Subcutaneous adipose tissue (tissue), 4 donors: ENCODE measurements around the gene NLRP5. TPM values are rescaled to one million over a fixed set of nuclear protein-coding genes. Genes with fewer than 3 reads are reported as not detected.

Experiments used
- CTCF ChIP-seq: fragments of 450-650 bp; IDR thresholded peaks from one replicate; pipeline ENCODE4 v1.5.1; 2016; ENCODE audit warnings: low read depth, mild to moderate bottlenecking, control low read depth, antibody characterized with exemption, moderate library complexity
- total RNA-seq, 4 donors: library from RNA; depleted of rRNA; stranded (reverse); fragments of >200 nt; gene quantifications; one replicate each; pipeline ENCODE4 v1.1.0, GENCODE V29; 2016

NLRP5 gene
- total RNA-seq, 4 donors from 2014 or later, result not detected

GRCh38 chr19:56103027-56103614 lies 116.5 kb downstream of the NLRP5 start:
- no peak for TF ChIP-seq CTCF

DNA sequence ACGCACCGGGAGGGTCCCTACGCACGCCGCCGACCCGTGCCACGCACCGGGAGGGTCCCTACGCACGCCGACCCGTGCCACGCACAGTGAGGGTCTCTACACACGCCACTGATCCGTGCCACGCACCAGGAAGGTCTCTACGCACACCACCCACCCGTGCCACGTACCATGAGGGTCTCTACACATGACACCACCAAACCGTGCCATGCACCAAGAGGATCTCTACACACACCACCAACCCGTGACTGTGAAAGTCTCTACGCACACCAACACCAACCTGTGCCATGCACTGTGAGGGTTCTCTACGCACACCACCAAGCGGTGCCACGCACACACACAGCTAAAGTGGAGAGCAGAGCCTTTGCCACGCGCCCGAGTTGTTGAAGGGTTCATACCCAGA lies 117.8 kb downstream of the NLRP5 start:
- no peak for TF ChIP-seq CTCF

- no peak for TF ChIP-seq CTCF
Measured at GRCh38 chr19:56105090-56105701, 118.6 kb downstream of the NLRP5 start.

DNA sequence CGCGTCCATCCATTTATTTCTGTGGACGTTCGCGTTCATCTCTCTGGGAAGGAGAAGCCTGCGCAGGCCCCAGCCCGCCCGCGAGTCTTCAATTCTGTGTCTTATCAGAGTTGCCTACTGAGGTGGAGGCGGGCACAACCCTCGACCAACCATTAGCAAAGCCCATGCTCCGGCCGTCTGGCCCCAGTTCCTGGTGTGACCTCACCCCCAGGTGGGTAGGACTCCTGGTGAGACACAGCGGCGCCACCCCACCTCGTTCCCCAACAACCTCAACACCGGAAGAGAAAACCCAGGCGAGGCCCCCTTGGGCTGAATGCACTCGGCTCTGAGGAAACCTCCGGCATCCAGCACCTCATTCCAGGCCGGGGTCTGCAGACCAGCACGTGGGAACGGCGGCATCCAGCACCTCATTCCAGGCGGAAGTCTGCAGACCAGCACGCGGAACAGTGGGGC lies 119.8 kb downstream of the NLRP5 start:
- no peak for TF ChIP-seq CTCF

DNA sequence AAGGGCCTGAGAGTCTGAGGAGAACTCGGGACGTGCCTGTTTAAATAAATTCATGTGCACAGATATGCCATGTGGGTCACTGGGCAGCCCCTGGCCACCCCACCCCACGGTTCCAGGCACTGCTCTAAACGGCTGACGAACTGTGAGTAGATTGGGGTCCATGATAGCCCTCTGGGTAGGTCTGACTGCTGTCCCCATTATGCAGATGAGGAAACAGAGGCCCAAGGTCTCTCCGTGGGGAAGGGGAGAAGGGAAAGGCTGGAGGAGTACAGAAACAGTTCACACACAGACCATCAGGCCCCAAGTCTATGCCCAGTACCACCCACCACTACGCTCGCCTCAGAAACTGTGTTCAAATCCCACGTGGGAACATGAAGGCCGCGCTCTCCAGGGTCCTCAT lies 120.4 kb downstream of the NLRP5 start:
- no peak for TF ChIP-seq CTCF

GRCh38 chr19:56107626-56108351 lies 121.2 kb downstream of the NLRP5 start:
- TF ChIP-seq CTCF, result no peak

DNA sequence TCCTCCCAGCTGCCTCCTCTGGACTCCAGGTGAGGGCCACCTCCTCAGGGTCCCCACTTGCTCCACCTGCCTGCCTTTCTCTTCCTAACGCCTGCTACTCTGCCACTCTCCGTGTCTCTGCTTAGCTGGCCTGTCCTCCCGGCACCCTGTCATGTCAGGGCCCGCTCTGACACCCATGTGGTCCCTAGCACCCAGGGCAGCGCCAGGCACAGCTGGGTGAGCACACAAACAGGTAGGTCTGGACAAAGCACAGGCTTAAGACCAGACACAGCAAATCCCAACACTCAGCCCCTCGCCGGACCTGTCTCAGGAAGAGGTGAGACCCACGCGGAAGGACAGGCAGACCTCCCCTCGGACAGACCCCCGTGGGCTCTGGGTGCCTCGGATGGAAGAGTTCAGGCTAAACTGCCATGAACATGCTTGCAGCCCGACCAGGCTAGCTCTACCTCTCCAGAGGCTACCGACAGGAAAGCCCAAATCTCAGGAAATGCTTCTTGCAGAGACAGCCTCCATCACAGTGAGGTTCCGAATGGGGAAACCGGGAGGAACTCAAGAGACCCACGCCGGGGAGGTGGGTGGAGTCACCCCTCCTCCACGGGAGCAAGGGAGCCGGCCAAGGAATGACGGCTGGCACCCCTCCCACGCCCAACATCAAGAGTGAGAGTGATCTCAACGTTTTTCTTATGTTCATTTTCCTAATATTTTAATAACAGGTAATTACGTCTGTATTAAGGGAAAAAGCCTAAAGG lies 122.0 kb downstream of the NLRP5 start:
- TF ChIP-seq CTCF, result no peak
